Dedifferentiated amniotic fluid mesenchymal stem cell (primary cell): ENCODE results near the gene ABHD8.

Experiments
- DNase-seq: peaks from one replicate; pipeline ENCODE4 v3.0.0-alpha.2; 2016; ENCODE audit errors: extremely low spot score

Gene ABHD8

GRCh38 chr19:17242431-17243208, 60.6 kb downstream of the ABHD8 start:
- no peak for DNase-seq
